GM19438 (cell line): ENCODE data around the gene VIP.

Experiments
- ATAC-seq: cut with Tn5 transposase; IDR thresholded peaks from one replicate; pipeline ENCODE4 v1.9.1; 2021; ENCODE audit warnings: low read depth; ENCODE audit not compliant: unreplicated experiment

Gene VIP

GRCh38 chr6:152775428-152775827 is 24.8 kb downstream of the VIP start:
- no peak for ATAC-seq

GRCh38 chr6:152776833-152777232 is 26.2 kb downstream of the VIP start:
- ATAC-seq = no peak

DNA sequence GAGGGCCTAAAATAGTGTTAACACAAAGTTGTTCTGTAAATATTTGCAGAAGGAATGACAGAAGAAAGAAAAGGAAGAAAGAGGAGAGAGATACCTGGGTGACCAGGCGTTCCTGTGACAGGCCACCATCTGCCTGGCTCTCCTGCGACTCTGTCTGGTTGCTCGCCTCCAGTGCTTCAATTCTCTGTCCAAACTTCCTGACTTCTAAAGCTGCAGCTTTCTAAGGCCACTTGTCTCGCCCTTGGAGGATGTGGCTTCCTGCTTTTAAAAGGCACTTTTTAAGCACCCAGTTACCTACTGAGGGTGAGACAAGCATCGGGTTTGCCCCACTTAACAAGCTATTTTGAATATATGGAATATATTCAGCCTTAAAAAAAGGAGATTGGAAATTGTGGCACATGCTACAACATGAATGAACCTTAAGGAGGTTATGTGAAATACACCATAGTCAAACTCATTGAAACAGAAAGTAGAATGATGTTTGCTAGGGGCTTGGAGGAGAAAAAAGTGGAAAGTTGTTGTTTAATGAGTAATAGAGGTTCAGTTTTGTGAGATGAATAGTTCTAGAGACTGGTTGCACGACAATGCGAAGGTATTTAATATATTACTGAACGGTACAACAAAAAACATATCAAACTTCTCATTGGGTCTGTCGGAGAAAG is 32.8 kb downstream of the VIP start:
- no peak for ATAC-seq

DNA sequence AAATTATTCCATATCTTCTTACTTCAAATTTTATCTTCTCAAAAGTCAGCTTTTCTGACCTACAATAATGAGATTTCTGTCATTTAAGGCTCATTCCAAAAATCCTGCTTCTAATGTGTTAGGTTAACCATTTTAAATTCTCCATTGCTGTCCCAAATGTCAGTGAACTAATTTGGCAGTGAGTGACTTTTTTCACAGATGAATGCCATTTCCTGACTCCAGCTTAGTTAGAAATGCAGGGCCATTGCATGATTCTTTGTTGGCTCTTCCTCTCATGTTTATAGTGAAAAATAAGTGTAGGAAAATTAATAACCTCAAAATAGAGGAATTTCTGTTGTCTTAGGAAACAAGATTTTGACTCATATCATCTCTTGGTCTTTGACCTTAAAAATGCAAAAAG is 44.1 kb downstream of the VIP start:
- no peak for ATAC-seq

DNA sequence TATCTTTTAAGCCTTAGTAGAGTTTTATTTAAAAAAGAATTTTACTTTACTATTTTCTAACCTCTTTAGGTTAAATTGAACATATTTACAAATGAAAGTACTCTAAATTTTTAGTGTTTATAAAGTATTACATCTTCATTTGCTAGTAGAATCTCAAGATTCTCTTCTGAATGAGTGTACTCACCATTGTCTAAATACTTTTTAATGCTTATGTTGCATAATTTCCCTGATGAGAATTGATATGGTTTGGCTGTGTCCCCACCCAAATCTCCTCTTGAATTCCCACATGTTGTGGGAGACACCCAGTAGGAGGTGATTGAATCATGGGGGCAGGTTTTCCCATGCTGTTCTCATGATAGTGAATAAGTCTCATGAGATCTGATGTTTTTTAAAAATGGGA is 53.6 kb downstream of the VIP start:
- no peak for ATAC-seq
